HG03135 (cell line): ENCODE measurements around the gene CCDC63.

Experiments used
- ATAC-seq: cut with Tn5 transposase; IDR thresholded peaks from one replicate; pipeline ENCODE4 v1.9.1; 2021; ENCODE audit warnings: mild to moderate bottlenecking, moderate library complexity; ENCODE audit not compliant: unreplicated experiment

CCDC63 gene

GRCh38 chr12:110920324-110920910 is 73.6 kb downstream of the CCDC63 start, which contains the start of gene MYL2:
TSS of gene MYL2 (minus strand) at chr12:110920579. CDS start at chr12:110920529, 50 bp downstream.
- ATAC-seq: no peak

- no peak for ATAC-seq
Observed at GRCh38 chr12:110921262-110921661, 74.5 kb downstream of the CCDC63 start.

GRCh38 chr12:110922652-110923051 is 75.9 kb downstream of the CCDC63 start:
- no peak for ATAC-seq

- no peak for ATAC-seq
Observed at GRCh38 chr12:110923192-110923591, 76.4 kb downstream of the CCDC63 start.

- ATAC-seq: no peak
Observed at GRCh38 chr12:110923692-110924334, 77.0 kb downstream of the CCDC63 start.

GRCh38 chr12:110927546-110927945 is 80.8 kb downstream of the CCDC63 start:
- ATAC-seq: no peak

GRCh38 chr12:110928700-110929099 is 81.9 kb downstream of the CCDC63 start:
- no peak for ATAC-seq

- no peak for ATAC-seq
Observed at GRCh38 chr12:110929818-110930217, 83.0 kb downstream of the CCDC63 start.

- ATAC-seq: no peak
Observed at GRCh38 chr12:110930348-110931314, 83.8 kb downstream of the CCDC63 start.

- no peak for ATAC-seq
Observed at GRCh38 chr12:110931315-110931728, 84.5 kb downstream of the CCDC63 start.

- no peak for ATAC-seq
Observed at GRCh38 chr12:110932046-110932445, 85.3 kb downstream of the CCDC63 start.

- no peak for ATAC-seq
Observed at GRCh38 chr12:110933326-110933974, 86.7 kb downstream of the CCDC63 start.

- ATAC-seq: no peak
Observed at GRCh38 chr12:110934093-110934852, 87.5 kb downstream of the CCDC63 start.

- ATAC-seq: no peak
Observed at GRCh38 chr12:110935588-110935987, 88.8 kb downstream of the CCDC63 start.

GRCh38 chr12:110936367-110937103 is 89.7 kb downstream of the CCDC63 start:
- ATAC-seq: no peak

- no peak for ATAC-seq
Observed at GRCh38 chr12:110937104-110937641, 90.4 kb downstream of the CCDC63 start.

- no peak for ATAC-seq
Observed at GRCh38 chr12:110940296-110940695, 93.5 kb downstream of the CCDC63 start.

- no peak for ATAC-seq
Observed at GRCh38 chr12:110940933-110941332, 94.1 kb downstream of the CCDC63 start.

- no peak for ATAC-seq
Observed at GRCh38 chr12:110941391-110941790, 94.6 kb downstream of the CCDC63 start.
